Liver (tissue), 9 donors: ENCODE results near the gene TP53I11. TPM values are rescaled to one million over a fixed set of nuclear protein-coding genes. Genes with fewer than 3 reads are reported as not detected.

Experiments used
- DNase-seq: peaks from one replicate; pipeline ENCODE4 v3.0.0-alpha.2; 2017; ENCODE audit warnings: low spot score
- H3K27ac ChIP-seq, 2 donors: one replicate each; pipeline ENCODE4 v1.7.0; 2013; ENCODE audit warnings: inconsistent platforms in 2 of 2, low read length in 2 of 2, control low read depth in 1 of 2, low read depth in 1 of 2, mild to moderate bottlenecking in 1 of 2
- H3K27me3 ChIP-seq, 4 donors: one replicate each; pipeline versions ENCODE4 v1.6.1 to v1.7.0; 2013; ENCODE audit warnings: low read length in 3 of 4, inconsistent platforms in 1 of 4, mild to moderate bottlenecking in 1 of 4, moderate library complexity in 1 of 4; ENCODE audit not compliant: control insufficient read depth in 4 of 4, insufficient read depth in 4 of 4
- H3K36me3 ChIP-seq, 4 donors: one replicate each; pipeline versions ENCODE4 v1.6.1 to v1.7.0; 2013; ENCODE audit warnings: low read length in 3 of 4, mild to moderate bottlenecking in 3 of 4, low read depth in 1 of 4, moderate library complexity in 1 of 4; ENCODE audit not compliant: control insufficient read depth in 4 of 4, insufficient read depth in 3 of 4
- H3K4me1 ChIP-seq, 4 donors: one replicate each; pipeline versions ENCODE4 v1.6.1 to v1.7.0; 2013; ENCODE audit warnings: low read length in 3 of 4, mild to moderate bottlenecking in 3 of 4, moderate library complexity in 1 of 4; ENCODE audit not compliant: control insufficient read depth in 4 of 4, insufficient read depth in 4 of 4
- H3K4me3 ChIP-seq, 3 donors: one replicate each; pipeline versions ENCODE4 v1.6.1 to v1.7.0; 2013; ENCODE audit warnings: low read length in 3 of 3, control low read depth in 1 of 3, low read depth in 1 of 3, mild to moderate bottlenecking in 1 of 3
- H3K9ac ChIP-seq, 2 donors: one replicate each; pipeline ENCODE4 v1.7.0; 2013; ENCODE audit warnings: low read length in 2 of 2, mild to moderate bottlenecking in 2 of 2, moderate library complexity in 2 of 2, control low read depth in 1 of 2, low read depth in 1 of 2
- H3K9me3 ChIP-seq, 4 donors: one replicate each; pipeline versions ENCODE4 v1.6.1 to v1.7.0; 2013; ENCODE audit warnings: low read length in 3 of 4; ENCODE audit not compliant: control insufficient read depth in 4 of 4
- FOXA1 ChIP-seq: IDR thresholded peaks from 2 replicates; pipeline ENCODE4 v1.6.1; 2016; ENCODE audit warnings: antibody characterized with exemption
- FOXA2 ChIP-seq: IDR thresholded peaks from 2 replicates; pipeline ENCODE4 v1.6.1; 2016; ENCODE audit warnings: antibody characterized with exemption
- GABPA ChIP-seq, 2 donors: IDR thresholded peaks in 1 of 2; conservative IDR thresholded peaks in 1 of 2; 2 replicates each; pipeline ENCODE4 v1.6.1; 2016; ENCODE audit warnings: antibody characterized with exemption in 2 of 2, mild to moderate bottlenecking in 1 of 2, moderate library complexity in 1 of 2
- HNF4A ChIP-seq, 2 donors: conservative IDR thresholded peaks; 2 replicates each; pipeline ENCODE4 v1.6.1; 2016; ENCODE audit warnings: antibody characterized with exemption in 2 of 2, mild to moderate bottlenecking in 2 of 2
- HNF4G ChIP-seq: IDR thresholded peaks from 2 replicates; pipeline ENCODE4 v1.6.1; 2016; ENCODE audit warnings: antibody characterized with exemption
- JUND ChIP-seq, 2 donors: IDR thresholded peaks; 2 replicates each; pipeline ENCODE4 v1.6.1; 2016; ENCODE audit warnings: antibody characterized with exemption in 2 of 2
- NR2F2 ChIP-seq: IDR thresholded peaks from 2 replicates; pipeline ENCODE4 v1.6.1; 2016; ENCODE audit warnings: antibody characterized with exemption
- RXRA ChIP-seq, 2 donors: IDR thresholded peaks; 2 replicates each; pipeline ENCODE4 v1.6.1; 2017 to 2018; ENCODE audit warnings: antibody characterized with exemption in 2 of 2, mild to moderate bottlenecking in 1 of 2
- SP1 ChIP-seq: IDR thresholded peaks from 2 replicates; pipeline ENCODE4 v1.6.1; 2018; ENCODE audit warnings: antibody characterized with exemption, mild to moderate bottlenecking
- TAF1 ChIP-seq: conservative IDR thresholded peaks from 2 replicates; pipeline ENCODE4 v1.6.1; 2016; ENCODE audit warnings: antibody characterized with exemption, mild to moderate bottlenecking
- YY1 ChIP-seq: IDR thresholded peaks from 2 replicates; pipeline ENCODE4 v1.6.1; 2016; ENCODE audit warnings: antibody characterized with exemption, mild to moderate bottlenecking
- WGBS: extraction: QIAGEN DNeasy Blood & Tissue Kit; methylation state at CpG from one replicate; pipeline ENCODE4 v1.1.7; 2013; 5-methylcytosine and 5-hydroxymethylcytosine counted together
- polyA plus RNA-seq, 2 donors: library from polyadenylated mRNA; stranded (reverse) in 1 of 2; unstranded in 1 of 2; fragments of 200-250 nt in 1 of 2; fragments of >200 nt in 1 of 2; fragmentation: Nextera tagmentation in 1 of 2; extraction: Ambion mirVana in 1 of 2; gene quantifications; one replicate each; pipeline versions ENCODE4 v1.2.1 to v1.2.3, GENCODE V29; 2013 to 2015
- total RNA-seq, 2 donors: library from RNA; depleted of rRNA; stranded (reverse); fragments of >200 nt; gene quantifications; one replicate each; pipeline ENCODE4 v1.2.3, GENCODE V29; 2014
- TF ChIP-seq, protein P1 (sequence below): IDR thresholded peaks from 2 replicates; pipeline ENCODE4 v1.6.1; 2016; ENCODE audit warnings: antibody characterized with exemption, mild to moderate bottlenecking
- TF ChIP-seq, protein P2 (sequence below): fragments of 150-350 bp; IDR thresholded peaks from 2 replicates; pipeline ENCODE4 v1.5.1; 2017; ENCODE audit warnings: improper control_type of control experiment, low read depth, low read length; ENCODE audit not compliant: missing input control
- TF ChIP-seq, protein P3 (sequence below): IDR thresholded peaks from 2 replicates; pipeline ENCODE4 v1.6.1; 2016; ENCODE audit warnings: antibody characterized with exemption
- TF ChIP-seq, protein P4 (sequence below): IDR thresholded peaks from 2 replicates; pipeline ENCODE4 v1.6.1; 2016; ENCODE audit warnings: antibody characterized with exemption
- donor health status: healthy.
- donor health status: healthy.
- donor health status: healthy.
- donor health status: healthy.
- donor health status: healthy.

TP53I11 gene
- total and polyA plus RNA-seq, 4 donors, result 3.6 to 16.0 (median 8.3) TPM

DNA sequence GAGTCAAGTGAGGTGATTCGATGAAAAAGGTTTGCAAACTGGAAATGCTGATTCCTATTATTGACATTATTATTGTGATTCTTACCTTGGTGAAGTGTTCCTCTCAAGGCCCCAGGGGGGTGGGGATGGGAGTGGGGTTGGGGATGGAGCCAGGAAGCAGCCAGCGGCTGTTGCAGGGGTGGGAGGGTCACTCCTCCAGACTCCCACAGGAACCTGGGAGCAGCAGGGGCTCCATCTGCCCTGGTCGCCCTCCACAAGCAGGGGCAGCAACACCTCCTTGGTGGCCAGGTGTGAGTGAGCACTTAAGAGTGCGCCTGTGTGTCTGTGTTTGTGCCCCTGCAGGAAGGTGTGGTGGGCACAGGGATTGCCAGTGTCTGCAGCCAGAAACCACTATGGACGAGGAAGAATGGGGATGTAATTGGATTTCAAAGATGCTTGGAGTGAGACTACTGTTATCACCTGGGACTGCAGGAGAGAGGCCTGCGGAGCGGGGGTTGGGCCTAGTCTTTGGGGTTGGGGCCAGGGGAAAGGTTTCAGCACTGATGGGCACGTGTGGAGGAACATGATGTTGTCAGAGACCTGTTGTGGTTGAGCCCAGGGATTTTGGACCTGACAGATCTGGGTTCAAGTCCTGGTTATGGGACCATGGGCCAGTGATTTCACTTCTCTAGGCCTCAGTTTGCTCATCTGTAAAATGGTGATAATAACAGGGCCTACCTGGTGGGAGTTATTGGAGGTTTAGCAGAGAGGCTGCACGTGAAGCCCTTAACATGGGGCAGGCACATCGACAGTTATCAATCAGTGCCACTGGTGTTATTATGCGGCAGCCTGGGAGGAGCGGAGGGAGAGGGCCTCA is 3.6 kb upstream of the TP53I11 start:
- Histone ChIP-seq H3K27ac (peak overlapping the region in 1 of 2 donors; percentile 75), H3K36me3 (no peaks in the 10 kb centered on the region), H3K4me3 (no peak overlapping the region), H3K27me3 (no peaks in the 10 kb centered on the region), H3K4me1 (peaks cover 2 to 21% (median 12%) of the 10 kb centered on the region in 4 donors), H3K9ac (no peak overlapping the region), H3K9me3 (no peaks in the 10 kb centered on the region)
- DNase-seq, result no peak
- TF ChIP-seq NR2F2, result no peak
- TF ChIP-seq, protein P1, sequence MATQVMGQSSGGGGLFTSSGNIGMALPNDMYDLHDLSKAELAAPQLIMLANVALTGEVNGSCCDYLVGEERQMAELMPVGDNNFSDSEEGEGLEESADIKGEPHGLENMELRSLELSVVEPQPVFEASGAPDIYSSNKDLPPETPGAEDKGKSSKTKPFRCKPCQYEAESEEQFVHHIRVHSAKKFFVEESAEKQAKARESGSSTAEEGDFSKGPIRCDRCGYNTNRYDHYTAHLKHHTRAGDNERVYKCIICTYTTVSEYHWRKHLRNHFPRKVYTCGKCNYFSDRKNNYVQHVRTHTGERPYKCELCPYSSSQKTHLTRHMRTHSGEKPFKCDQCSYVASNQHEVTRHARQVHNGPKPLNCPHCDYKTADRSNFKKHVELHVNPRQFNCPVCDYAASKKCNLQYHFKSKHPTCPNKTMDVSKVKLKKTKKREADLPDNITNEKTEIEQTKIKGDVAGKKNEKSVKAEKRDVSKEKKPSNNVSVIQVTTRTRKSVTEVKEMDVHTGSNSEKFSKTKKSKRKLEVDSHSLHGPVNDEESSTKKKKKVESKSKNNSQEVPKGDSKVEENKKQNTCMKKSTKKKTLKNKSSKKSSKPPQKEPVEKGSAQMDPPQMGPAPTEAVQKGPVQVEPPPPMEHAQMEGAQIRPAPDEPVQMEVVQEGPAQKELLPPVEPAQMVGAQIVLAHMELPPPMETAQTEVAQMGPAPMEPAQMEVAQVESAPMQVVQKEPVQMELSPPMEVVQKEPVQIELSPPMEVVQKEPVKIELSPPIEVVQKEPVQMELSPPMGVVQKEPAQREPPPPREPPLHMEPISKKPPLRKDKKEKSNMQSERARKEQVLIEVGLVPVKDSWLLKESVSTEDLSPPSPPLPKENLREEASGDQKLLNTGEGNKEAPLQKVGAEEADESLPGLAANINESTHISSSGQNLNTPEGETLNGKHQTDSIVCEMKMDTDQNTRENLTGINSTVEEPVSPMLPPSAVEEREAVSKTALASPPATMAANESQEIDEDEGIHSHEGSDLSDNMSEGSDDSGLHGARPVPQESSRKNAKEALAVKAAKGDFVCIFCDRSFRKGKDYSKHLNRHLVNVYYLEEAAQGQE, result no peak
- 81% methylated on average over 12 of the region's 12 CpGs for WGBS

DNA sequence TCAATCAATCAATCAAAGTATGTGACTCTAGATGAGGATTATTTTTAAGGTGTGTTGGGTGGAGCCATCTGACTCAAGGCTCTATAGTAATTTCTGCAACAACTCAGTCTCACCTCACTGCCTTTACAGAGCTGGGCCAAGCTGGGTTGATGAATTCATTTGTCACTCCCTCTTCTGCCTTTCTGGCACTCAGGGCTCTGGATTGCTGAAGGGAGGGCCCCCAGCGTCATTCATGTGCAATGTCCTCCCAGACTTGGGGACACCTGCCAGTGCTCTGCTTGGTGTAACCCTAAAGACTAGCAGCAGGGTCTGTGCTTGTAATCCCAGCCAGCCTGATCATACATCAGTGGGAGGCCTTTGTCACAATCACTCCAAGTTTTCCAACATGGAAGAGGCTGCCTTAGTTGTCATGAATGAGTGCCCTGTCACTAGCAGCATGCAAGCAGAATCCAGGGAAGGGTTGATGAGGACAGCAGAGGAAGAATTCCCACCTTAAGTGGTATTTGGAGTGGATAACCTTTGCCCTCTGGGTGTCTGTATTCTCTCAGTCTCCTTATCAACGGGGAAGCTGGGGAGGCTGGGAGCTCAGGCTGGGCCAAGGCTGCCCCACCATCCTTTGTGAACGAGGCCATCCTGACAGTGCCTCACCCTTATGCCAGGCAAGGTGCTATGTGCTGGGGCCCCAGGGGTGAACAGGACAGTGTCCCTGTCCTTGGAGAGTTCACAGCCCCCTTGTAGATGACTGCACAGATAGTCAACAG is 2.0 kb upstream of the TP53I11 start:
- Histone ChIP-seq H3K27me3 (no peaks in the 10 kb centered on the region), H3K4me1 (peaks cover 2 to 21% (median 12%) of the 10 kb centered on the region in 4 donors), H3K27ac (no peak overlapping the region), H3K36me3 (no peaks in the 10 kb centered on the region), H3K9ac (no peak overlapping the region), H3K9me3 (no peaks in the 10 kb centered on the region), H3K4me3 (no peak overlapping the region)
- DNase-seq, result no peak
- TF ChIP-seq, protein P2, sequence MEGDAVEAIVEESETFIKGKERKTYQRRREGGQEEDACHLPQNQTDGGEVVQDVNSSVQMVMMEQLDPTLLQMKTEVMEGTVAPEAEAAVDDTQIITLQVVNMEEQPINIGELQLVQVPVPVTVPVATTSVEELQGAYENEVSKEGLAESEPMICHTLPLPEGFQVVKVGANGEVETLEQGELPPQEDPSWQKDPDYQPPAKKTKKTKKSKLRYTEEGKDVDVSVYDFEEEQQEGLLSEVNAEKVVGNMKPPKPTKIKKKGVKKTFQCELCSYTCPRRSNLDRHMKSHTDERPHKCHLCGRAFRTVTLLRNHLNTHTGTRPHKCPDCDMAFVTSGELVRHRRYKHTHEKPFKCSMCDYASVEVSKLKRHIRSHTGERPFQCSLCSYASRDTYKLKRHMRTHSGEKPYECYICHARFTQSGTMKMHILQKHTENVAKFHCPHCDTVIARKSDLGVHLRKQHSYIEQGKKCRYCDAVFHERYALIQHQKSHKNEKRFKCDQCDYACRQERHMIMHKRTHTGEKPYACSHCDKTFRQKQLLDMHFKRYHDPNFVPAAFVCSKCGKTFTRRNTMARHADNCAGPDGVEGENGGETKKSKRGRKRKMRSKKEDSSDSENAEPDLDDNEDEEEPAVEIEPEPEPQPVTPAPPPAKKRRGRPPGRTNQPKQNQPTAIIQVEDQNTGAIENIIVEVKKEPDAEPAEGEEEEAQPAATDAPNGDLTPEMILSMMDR, result no peak
- TF ChIP-seq SP1 (no peak), GABPA (IDR thresholded peaks at IDR 0.05 in 1 of 2, conservative IDR thresholded peaks at IDR 0.05 in 1 of 2) (no peak), JUND (IDR thresholded peaks at IDR 0.05) (no peak), HNF4A (conservative IDR thresholded peaks at IDR 0.05) (no peak), YY1 (no peak), RXRA (IDR thresholded peaks at IDR 0.05) (no peak), FOXA2 (no peak)
- 74% methylated on average over 3 of the region's 3 CpGs for WGBS

DNA sequence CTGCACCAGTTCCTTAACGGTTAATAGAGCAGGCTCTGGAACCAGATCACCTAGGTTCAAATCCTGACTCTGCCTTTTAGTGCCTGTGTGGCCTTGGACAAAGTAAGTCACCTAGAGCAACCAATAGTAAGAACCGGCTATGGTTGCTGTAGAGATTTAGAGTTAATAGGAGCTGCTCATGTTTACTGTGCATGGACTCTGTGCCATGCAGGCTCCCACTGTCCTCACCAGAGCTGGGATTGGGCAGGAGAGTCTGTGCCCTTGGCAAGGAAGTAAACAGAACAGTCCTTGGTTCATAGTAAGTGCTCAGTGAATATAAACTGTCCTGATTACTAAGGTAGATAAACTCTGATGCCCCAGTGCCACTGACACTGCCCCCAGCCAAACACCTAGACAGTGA is 1.4 kb upstream of the TP53I11 start:
- Histone ChIP-seq H3K27ac (no peak overlapping the region), H3K4me3 (no peak overlapping the region), H3K36me3 (no peaks in the 10 kb centered on the region), H3K9ac (no peak overlapping the region), H3K27me3 (no peaks in the 10 kb centered on the region), H3K9me3 (no peaks in the 10 kb centered on the region), H3K4me1 (peaks cover 2 to 16% (median 8%) of the 10 kb centered on the region in 4 donors)
- TF ChIP-seq, protein P3, sequence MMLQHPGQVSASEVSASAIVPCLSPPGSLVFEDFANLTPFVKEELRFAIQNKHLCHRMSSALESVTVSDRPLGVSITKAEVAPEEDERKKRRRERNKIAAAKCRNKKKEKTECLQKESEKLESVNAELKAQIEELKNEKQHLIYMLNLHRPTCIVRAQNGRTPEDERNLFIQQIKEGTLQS, result no peak
- no peak for TF ChIP-seq HNF4G
- TF ChIP-seq NR2F2, result no peak
- TF ChIP-seq, protein P1, result no peak
- no peak for TF ChIP-seq FOXA1
- TF ChIP-seq YY1, result no peak
- no peak for TF ChIP-seq FOXA2
- TF ChIP-seq, protein P4, sequence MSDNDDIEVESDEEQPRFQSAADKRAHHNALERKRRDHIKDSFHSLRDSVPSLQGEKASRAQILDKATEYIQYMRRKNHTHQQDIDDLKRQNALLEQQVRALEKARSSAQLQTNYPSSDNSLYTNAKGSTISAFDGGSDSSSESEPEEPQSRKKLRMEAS, result no peak
- TF ChIP-seq SP1, result no peak
- no peak for TF ChIP-seq TAF1
- TF ChIP-seq GABPA (IDR thresholded peaks at IDR 0.05 in 1 of 2, conservative IDR thresholded peaks at IDR 0.05 in 1 of 2), result no peak
- no peak for DNase-seq
- WGBS, result 76% methylated on average over 2 of the region's 2 CpGs
